22Rv1 (cell line): ENCODE measurements around the gene TNFRSF25.

Experiments
- H3K27ac ChIP-seq: fragments of 450-650 bp; 2 replicates; pipeline ENCODE4 v1.5.1; 2017
- ZFX ChIP-seq: fragments of 450-650 bp; IDR thresholded peaks from 2 replicates; pipeline ENCODE4 v1.6.1; 2017; ENCODE audit warnings: antibody characterized with exemption, borderline replicate concordance
- TF ChIP-seq, protein P1 (sequence below): fragments of 450-650 bp; IDR thresholded peaks from 2 replicates; pipeline ENCODE4 v1.5.1; 2017; ENCODE audit warnings: mild to moderate bottlenecking

TNFRSF25 gene, protein sequence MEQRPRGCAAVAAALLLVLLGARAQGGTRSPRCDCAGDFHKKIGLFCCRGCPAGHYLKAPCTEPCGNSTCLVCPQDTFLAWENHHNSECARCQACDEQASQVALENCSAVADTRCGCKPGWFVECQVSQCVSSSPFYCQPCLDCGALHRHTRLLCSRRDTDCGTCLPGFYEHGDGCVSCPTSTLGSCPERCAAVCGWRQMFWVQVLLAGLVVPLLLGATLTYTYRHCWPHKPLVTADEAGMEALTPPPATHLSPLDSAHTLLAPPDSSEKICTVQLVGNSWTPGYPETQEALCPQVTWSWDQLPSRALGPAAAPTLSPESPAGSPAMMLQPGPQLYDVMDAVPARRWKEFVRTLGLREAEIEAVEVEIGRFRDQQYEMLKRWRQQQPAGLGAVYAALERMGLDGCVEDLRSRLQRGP

DNA sequence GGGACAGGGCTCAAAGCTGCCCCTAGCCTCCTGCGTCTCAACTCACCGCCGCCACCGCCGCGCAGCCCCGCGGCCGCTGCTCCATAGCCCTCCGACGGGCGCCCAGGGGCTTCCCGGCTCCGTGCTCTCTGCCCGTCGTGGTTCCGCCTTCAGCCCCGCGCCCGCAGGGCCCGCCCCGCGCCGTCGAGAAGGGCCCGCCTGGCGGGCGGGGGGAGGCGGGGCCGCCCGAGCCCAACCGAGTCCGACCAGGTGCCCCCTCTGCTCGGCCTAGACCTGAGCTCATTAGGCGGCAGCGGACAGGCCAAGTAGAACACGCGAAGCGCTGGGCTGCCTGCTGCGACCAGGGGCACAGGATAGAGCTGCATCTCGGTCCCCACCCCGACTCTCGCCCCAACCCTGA lies at the start of gene TNFRSF25:
TSS of gene TNFRSF25 (minus strand) at position 151 of the 400 bp plus-strand sequence. CDS start at position 85, 66 bp downstream.
- no peak for TF ChIP-seq ZFX
- TF ChIP-seq, protein P1, sequence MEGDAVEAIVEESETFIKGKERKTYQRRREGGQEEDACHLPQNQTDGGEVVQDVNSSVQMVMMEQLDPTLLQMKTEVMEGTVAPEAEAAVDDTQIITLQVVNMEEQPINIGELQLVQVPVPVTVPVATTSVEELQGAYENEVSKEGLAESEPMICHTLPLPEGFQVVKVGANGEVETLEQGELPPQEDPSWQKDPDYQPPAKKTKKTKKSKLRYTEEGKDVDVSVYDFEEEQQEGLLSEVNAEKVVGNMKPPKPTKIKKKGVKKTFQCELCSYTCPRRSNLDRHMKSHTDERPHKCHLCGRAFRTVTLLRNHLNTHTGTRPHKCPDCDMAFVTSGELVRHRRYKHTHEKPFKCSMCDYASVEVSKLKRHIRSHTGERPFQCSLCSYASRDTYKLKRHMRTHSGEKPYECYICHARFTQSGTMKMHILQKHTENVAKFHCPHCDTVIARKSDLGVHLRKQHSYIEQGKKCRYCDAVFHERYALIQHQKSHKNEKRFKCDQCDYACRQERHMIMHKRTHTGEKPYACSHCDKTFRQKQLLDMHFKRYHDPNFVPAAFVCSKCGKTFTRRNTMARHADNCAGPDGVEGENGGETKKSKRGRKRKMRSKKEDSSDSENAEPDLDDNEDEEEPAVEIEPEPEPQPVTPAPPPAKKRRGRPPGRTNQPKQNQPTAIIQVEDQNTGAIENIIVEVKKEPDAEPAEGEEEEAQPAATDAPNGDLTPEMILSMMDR, result no peak
- H3K27ac ChIP-seq, result no peak within 1 kb of the TSS

DNA sequence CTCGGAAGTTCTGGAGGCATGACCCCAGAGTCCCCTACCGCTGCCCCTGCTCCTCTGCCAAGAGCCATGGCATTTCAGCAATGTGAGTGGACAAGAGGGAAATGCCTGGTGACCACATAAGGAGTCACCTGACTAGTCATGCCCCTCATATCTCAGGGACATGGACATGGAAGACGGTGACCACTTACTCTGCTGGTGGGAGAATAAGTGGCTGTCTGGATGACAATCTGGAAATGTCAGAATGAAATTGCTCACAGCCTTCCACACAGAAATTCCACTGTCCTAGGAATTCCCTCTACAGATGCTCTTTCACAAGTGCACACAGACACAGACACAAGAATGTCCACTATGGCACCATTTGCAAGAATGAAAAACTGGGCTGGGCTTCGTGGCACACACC lies 49.8 kb upstream of the TNFRSF25 start:
- no peak overlapping the region for H3K27ac ChIP-seq
- TF ChIP-seq, protein P1, result no peak
- TF ChIP-seq ZFX, result no peak

DNA sequence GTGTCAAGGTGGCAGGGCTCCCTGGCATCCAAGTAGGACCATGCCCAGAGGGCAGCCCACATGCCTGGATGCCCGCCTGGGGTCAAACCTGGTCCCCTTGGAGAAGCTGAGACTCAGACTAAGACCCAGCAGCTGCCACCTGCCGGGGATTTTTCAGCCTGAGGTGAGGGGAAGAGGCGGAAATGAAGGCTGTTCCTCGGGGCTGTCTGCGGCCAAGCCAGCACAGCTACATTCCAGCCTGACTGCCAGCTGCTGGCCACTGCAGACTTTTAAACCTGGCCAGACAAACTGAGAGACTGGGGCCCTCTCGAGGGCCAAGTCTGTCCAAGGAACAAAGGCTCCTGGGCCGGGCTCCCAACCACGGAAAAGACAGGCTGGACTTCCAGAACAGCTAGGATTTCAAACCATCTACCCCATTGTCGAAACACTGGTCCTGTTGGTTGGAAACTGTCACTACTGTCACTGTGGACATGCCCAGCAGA lies 47.4 kb upstream of the TNFRSF25 start:
- TF ChIP-seq ZFX, result no peak
- TF ChIP-seq, protein P1, result no peak
- no peak overlapping the region for H3K27ac ChIP-seq

DNA sequence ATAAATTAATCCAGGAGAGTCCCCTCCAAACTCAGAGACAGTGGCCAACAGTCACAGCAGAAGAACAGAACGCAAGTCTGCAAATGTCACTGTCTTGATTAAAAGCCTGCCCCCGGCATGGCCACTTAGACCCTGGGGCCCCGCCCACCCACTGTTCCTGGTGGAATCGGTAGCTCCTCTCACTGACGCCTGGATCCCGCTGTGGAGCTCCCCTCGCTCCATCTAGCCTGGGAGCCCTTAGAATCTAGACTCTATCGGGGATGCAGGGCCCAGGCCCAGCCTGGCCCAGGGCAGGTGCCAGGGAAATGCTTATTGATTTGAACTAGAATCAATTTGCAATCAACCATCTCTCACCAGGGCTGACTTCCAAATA lies 46.9 kb upstream of the TNFRSF25 start:
- TF ChIP-seq, protein P1, result no peak
- no peak for TF ChIP-seq ZFX
- no peak overlapping the region for H3K27ac ChIP-seq

DNA sequence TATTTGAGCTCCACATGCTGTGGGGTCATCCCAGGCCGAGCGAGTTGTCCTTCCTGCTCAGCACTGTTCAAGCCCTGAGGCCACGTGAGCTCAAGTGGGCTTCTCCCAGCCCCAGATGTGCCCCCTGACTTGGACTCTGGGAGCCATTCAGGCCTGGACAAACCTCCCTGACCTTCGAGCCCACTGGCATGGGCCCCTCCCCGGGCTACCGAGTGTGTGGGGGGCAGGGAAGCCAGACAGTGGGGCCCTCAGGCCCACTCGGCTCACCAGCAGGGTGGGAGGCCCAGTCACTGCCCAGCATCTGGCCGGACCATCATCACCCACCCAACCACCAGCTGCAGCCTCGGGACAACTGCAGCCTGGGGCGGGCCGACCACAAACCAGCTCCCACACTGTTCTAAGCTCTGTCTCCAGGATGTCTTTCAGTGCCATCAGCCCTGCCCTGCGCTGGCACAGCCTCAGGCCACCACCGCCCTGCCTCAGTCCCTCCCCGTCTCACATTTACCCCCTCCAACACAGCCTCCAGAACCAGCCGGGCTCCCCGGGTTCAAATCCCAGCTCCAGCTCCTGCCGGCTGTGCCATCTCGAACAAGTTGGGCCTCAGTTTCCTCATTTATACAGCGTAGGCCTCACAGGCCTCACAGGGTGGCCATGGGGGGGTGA lies 46.4 kb upstream of the TNFRSF25 start:
- H3K27ac ChIP-seq, result no peak overlapping the region
- TF ChIP-seq, protein P1, result no peak
- no peak for TF ChIP-seq ZFX

DNA sequence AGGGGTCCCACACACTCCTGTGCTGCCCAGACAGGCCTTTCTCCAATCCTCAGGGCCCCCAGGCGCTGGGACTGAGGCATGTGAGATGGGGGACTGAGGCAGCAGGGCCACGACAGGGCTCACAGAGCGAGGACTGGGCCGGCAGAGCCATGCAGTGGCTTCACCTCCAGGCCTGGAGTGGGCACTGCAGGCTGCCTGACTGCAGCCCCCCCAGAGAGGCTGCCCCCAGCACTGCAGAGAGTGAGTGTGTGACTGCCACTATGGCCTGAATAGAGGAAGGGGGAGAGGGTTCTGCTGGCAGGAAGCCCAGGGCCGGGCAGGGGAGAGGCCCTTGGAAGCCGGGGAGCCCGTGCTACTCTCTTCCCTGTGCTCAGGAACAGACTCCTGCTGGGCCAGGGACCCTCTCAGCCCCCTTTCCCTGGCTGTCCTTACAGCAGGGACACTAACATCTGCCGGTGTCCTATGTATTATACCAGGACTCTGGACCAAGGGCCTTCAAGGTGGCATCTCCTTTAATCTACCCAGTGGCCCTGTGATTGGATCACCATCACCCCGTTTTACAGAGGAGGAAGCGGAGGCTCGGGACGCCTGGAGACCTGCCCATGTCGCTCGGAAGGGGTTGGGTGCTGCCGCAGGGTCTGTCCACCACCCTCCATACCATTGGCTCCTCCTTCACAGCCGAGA lies 45.7 kb upstream of the TNFRSF25 start:
- H3K27ac ChIP-seq, result no peak overlapping the region
- TF ChIP-seq, protein P1, result no peak
- TF ChIP-seq ZFX, result no peak
